RWPE1 (cell line): ENCODE data around the gene SLU7.

Experiments
- CTCF ChIA-PET: fragments of 350-600 bp; sonication (Branson Sonifier 250); formaldehyde crosslinking; extraction: SDS; loops from one replicate; lab custom pipeline; 2021; lab: Yijun Ruan, JAX
- POLR2A ChIA-PET: fragments of 400-600 bp; formaldehyde crosslinking; extraction: SDS; loops from one replicate; lab custom pipeline; 2020; ENCODE audit warnings: antibody characterized with exemption; ENCODE audit not compliant: low non-redundant PET; lab: Yijun Ruan, JAX
- DNase-seq: peaks from one replicate; pipeline ENCODE4 v3.0.0; 2012; ENCODE audit warnings: low spot score
- H3K27ac ChIP-seq: fragments of 450-650 bp; 2 replicates; pipeline ENCODE4 v1.5.1; 2017
- TF ChIP-seq, protein P1 (sequence below): fragments of 450-650 bp; conservative IDR thresholded peaks from 2 replicates; pipeline ENCODE4 v1.5.1; 2017; ENCODE audit warnings: low read depth, mild to moderate bottlenecking

The SLU7 gene

DNA sequence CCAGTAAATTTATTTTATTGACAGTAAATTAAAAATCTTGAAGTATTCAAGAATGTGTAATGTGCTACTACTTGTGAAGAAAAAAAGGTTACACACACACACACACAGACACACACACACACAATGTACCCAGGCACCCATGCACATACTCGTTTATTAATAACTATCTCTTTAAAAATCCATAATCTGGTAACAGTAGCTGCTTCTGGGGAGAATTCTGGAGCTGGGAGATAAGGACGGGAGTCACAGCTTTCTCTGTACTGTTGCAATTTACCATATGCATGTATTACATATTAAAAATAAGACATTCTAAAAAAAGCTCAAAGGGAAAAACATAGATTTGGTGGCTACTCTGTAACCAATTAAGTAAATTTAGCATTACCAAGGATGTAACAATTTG lies 40.6 kb downstream of the SLU7 start:
- ChIA-PET CTCF (interaction anchor here (1.6 kb wide), 1 partner anchor 33 kb away, joined by 5 read pairs; no protein-coding TSS in a partner anchor), POLR2A (no interaction called here)
- TF ChIP-seq, protein P1, sequence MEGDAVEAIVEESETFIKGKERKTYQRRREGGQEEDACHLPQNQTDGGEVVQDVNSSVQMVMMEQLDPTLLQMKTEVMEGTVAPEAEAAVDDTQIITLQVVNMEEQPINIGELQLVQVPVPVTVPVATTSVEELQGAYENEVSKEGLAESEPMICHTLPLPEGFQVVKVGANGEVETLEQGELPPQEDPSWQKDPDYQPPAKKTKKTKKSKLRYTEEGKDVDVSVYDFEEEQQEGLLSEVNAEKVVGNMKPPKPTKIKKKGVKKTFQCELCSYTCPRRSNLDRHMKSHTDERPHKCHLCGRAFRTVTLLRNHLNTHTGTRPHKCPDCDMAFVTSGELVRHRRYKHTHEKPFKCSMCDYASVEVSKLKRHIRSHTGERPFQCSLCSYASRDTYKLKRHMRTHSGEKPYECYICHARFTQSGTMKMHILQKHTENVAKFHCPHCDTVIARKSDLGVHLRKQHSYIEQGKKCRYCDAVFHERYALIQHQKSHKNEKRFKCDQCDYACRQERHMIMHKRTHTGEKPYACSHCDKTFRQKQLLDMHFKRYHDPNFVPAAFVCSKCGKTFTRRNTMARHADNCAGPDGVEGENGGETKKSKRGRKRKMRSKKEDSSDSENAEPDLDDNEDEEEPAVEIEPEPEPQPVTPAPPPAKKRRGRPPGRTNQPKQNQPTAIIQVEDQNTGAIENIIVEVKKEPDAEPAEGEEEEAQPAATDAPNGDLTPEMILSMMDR: no peak
- H3K27ac ChIP-seq: no peak overlapping the region
- DNase-seq: no peak

DNA sequence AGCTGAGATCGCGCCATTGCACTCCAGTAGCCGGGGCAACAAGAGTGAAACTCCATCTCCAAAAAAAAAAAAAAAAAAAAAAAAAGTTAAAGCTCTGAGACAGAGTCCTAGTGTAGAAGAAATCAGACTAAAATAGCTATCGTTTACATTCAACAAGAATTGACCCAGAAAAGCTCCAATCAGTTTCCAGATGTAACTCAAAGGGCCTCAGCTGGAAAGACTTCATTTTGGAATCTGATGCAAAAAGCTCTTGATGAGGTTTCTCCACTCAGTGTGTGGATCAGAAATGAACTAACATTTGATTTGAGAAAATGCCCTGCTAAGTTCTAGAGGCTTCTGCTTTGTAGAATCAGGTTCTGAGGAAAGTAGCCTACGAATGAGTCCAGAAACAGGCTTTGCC lies 41.2 kb downstream of the SLU7 start:
- no peak for DNase-seq
- no peak overlapping the region for H3K27ac ChIP-seq
- TF ChIP-seq, protein P1: no peak
- ChIA-PET CTCF (interaction anchor here (0.6 to 1.6 kb wide), 2 partner anchors 33 to 62 kb away, joined by 3 to 5 read pairs; no protein-coding TSS in a partner anchor), POLR2A (interaction anchor here (0.6 kb wide), 1 partner anchor 107 kb away, joined by 3 read pairs; no protein-coding TSS in a partner anchor)

DNA sequence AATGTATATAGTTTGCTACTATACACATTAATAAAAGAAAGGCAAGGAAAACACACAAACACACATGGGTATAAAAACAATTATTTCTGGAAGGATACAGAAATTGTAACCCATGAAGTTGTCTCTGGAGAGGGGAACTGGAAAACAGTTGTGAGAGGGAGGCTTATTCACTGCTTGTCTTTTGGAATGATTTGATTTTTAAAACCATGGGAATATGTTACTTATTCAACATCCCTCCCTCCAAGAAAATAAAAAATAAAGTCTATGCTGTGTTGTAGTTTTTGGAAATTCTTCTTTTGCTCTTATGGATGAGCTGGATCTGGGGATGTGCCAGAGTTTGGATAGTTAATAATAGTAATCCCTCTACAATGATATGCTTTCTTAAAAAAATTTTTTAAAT lies 42.5 kb downstream of the SLU7 start:
- CTCF ChIA-PET: interaction anchor here (0.7 kb wide), 1 partner anchor 1271 kb away, joined by 3 read pairs; no protein-coding TSS in a partner anchor
- DNase-seq: no peak
- POLR2A ChIA-PET: no interaction called here
- TF ChIP-seq, protein P1: no peak
- H3K27ac ChIP-seq: no peak overlapping the region

DNA sequence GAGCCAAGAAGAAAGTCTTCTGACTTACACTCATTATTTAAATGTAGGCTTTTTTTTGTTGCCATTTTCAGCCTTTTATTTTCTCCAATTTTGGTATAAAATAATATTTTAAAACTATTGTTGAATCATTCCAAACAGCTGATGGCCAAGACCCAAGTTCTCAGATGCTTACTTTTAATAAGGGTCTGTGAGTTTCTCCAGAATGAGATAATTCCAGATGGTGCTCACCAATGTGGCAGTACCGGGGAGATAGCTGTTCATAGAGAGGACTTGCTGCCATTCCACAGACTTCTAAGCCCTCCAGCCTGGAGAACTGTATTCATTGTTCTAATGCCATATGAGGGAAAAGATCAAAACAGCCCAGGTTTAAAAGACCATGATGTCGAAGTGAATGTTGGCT lies 43.2 kb downstream of the SLU7 start:
- no peak for DNase-seq
- ChIA-PET CTCF (interaction anchor here (0.7 kb wide), 1 partner anchor 1272 kb away, joined by 3 read pairs; no protein-coding TSS in a partner anchor), POLR2A (no interaction called here)
- no peak overlapping the region for H3K27ac ChIP-seq
- TF ChIP-seq, protein P1: no peak

DNA sequence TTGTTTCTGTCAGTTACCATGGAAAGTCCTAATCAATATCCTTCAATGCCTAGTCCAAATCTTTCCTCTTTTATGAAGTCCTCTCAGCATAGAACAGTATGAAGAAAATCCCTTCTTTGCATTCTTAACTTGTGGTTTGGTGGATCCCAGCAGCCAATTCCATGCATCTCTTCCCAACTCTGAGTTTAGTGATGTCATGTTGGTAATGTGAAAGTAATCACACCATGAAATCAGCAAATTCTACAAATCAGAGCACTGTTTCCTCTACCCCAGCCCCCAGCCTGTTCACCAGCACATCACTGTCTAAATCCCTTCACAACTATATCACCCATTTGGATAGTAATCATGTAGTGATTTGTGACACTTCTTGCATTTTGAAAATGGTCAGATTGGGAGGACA lies 43.7 kb downstream of the SLU7 start:
- CTCF ChIA-PET: no interaction called here

DNA sequence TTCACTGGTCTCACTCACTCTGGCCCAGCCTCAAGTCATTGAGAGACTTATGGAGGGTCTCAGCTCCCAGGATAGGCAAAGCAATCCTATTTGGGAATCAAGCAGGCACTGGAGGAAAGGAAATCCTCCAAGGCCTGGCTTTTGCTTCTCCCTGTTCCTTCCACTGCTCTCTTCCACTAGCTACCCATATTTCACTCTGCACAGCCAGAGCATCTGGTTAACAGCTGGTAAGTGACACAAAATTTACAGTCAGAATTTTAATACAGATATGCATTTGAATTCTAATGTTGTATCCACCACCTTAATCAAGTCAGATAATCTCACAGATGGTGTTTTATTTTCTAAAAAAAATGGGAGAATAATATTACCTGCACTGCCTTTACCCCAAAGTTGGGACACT lies 47.6 kb downstream of the SLU7 start:
- TF ChIP-seq, protein P1: no peak
- ChIA-PET CTCF (interaction anchor here (1.1 kb wide), 1 partner anchor 8 kb away, joined by 3 read pairs; no protein-coding TSS in a partner anchor), POLR2A (no interaction called here)
- no peak overlapping the region for H3K27ac ChIP-seq
- DNase-seq: no peak

More for the DNA sequence above, 43.7 kb downstream of the SLU7 start:
- TF ChIP-seq, protein P1: no peak
- POLR2A ChIA-PET: no interaction called here
- no peak for DNase-seq
- no peak overlapping the region for H3K27ac ChIP-seq

DNA sequence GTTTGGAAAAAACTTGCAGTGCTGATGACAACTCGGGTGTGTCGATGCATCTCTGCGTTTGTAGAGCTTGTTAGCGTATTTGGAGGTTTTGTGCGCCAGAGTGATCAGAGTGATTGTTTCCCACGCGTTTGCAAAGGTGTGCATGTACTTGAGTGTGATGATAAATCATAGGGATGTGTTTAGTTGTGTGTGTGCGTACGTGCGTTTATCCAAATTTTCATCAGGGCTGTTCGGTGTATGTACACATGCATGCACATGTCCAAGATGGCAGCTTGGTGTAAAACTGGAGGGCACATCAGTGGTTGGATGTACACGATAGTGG lies 48.2 kb downstream of the SLU7 start:
- no peak for DNase-seq
- CTCF ChIA-PET: interaction anchor here (0.6 to 1.8 kb wide), 5 partner anchors 20 to 348 kb away, joined by 4 to 7 read pairs (median 6); no protein-coding TSS in a partner anchor
- H3K27ac ChIP-seq: no peak overlapping the region
- POLR2A ChIA-PET: no interaction called here
- TF ChIP-seq, protein P1: no peak
